HL-60 (cell line): ENCODE data around the gene SLC25A6.
"Not testable (repeated sequence)": the region's sequence is repeated elsewhere in the genome, so short reads cannot be mapped to it uniquely, and the experiment has no call there.

Experiments
- DNase-seq, 2 experiments: peaks; one replicate each; pipeline ENCODE4 v3.0.0-alpha.2; 2010 to 2020; ENCODE audit warnings: low read depth in 1 of 2, low spot score in 1 of 2
- H3K27ac ChIP-seq: fragments of 250-450 bp; sonication (Bioruptor Pico); replicated peaks from 2 replicates; pipeline ENCODE4 v1.5.1; 2020; ENCODE audit warnings: mild to moderate bottlenecking, moderate library complexity
- H3K27me3 ChIP-seq: fragments of 250-450 bp; sonication (Bioruptor Pico); 2 replicates; pipeline ENCODE4 v1.5.1; 2021; ENCODE audit warnings: mild to moderate bottlenecking, moderate library complexity; ENCODE audit not compliant: insufficient read depth, poor library complexity, severe bottlenecking
- H3K4me3 ChIP-seq: replicated peaks from 2 replicates; pipeline ENCODE4 v1.5.1; 2011; ENCODE audit warnings: mild to moderate bottlenecking, control low read depth, low read length; ENCODE audit not compliant: insufficient read depth
- GABPA ChIP-seq: IDR thresholded peaks from 2 replicates; pipeline ENCODE4 v1.6.1; 2012; ENCODE audit warnings: low read depth
- POLR2AphosphoS5 ChIP-seq: IDR thresholded peaks from 2 replicates; pipeline ENCODE4 v1.6.1; 2012; ENCODE audit warnings: low read depth
- SPI1 ChIP-seq: IDR thresholded peaks from 2 replicates; pipeline ENCODE4 v1.6.1; 2012; ENCODE audit warnings: low read depth, mild to moderate bottlenecking, borderline replicate concordance
- TF ChIP-seq, protein P1 (sequence below): IDR thresholded peaks from one replicate; pipeline ENCODE4 v1.5.1; 2011; ENCODE audit warnings: low read length, control low read depth, inconsistent platforms; ENCODE audit not compliant: insufficient read depth
- TF ChIP-seq, protein P2 (sequence below): IDR thresholded peaks from 2 replicates; pipeline ENCODE4 v1.6.1; 2012; ENCODE audit warnings: low read depth; ENCODE audit not compliant: insufficient replicate concordance

The SLC25A6 gene

DNA sequence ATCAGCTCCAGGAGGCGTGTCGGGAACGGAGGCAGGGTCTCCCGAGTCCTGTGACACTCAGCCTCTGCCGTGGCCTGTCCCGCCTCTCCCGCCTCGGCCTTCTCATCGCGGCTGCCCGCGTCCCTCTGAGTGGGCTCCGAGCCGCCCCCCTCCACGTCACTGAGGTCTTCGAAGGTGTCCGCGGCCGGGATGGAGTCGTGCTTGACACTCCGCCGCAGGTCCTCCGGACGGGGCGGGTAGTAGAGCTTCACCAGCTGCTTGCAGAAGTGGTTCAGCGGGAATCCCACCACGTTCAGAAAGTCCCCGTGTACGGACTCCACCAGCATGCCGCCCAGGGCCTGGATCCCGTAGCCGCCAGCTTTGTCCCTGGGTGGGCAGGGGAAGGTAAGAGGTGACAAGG lies 35.8 kb upstream of the SLC25A6 start:
- Histone ChIP-seq H3K4me3 (no peak overlapping the region), H3K27ac (no peak overlapping the region), H3K27me3 (no peaks in the 10 kb centered on the region)
- TF ChIP-seq SPI1 (no peak), GABPA (no peak), POLR2AphosphoS5 (no peak)
- TF ChIP-seq, protein P1, sequence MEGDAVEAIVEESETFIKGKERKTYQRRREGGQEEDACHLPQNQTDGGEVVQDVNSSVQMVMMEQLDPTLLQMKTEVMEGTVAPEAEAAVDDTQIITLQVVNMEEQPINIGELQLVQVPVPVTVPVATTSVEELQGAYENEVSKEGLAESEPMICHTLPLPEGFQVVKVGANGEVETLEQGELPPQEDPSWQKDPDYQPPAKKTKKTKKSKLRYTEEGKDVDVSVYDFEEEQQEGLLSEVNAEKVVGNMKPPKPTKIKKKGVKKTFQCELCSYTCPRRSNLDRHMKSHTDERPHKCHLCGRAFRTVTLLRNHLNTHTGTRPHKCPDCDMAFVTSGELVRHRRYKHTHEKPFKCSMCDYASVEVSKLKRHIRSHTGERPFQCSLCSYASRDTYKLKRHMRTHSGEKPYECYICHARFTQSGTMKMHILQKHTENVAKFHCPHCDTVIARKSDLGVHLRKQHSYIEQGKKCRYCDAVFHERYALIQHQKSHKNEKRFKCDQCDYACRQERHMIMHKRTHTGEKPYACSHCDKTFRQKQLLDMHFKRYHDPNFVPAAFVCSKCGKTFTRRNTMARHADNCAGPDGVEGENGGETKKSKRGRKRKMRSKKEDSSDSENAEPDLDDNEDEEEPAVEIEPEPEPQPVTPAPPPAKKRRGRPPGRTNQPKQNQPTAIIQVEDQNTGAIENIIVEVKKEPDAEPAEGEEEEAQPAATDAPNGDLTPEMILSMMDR = no peak
- TF ChIP-seq, protein P2, sequence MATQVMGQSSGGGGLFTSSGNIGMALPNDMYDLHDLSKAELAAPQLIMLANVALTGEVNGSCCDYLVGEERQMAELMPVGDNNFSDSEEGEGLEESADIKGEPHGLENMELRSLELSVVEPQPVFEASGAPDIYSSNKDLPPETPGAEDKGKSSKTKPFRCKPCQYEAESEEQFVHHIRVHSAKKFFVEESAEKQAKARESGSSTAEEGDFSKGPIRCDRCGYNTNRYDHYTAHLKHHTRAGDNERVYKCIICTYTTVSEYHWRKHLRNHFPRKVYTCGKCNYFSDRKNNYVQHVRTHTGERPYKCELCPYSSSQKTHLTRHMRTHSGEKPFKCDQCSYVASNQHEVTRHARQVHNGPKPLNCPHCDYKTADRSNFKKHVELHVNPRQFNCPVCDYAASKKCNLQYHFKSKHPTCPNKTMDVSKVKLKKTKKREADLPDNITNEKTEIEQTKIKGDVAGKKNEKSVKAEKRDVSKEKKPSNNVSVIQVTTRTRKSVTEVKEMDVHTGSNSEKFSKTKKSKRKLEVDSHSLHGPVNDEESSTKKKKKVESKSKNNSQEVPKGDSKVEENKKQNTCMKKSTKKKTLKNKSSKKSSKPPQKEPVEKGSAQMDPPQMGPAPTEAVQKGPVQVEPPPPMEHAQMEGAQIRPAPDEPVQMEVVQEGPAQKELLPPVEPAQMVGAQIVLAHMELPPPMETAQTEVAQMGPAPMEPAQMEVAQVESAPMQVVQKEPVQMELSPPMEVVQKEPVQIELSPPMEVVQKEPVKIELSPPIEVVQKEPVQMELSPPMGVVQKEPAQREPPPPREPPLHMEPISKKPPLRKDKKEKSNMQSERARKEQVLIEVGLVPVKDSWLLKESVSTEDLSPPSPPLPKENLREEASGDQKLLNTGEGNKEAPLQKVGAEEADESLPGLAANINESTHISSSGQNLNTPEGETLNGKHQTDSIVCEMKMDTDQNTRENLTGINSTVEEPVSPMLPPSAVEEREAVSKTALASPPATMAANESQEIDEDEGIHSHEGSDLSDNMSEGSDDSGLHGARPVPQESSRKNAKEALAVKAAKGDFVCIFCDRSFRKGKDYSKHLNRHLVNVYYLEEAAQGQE = no peak
- DNase-seq = no peak

DNA sequence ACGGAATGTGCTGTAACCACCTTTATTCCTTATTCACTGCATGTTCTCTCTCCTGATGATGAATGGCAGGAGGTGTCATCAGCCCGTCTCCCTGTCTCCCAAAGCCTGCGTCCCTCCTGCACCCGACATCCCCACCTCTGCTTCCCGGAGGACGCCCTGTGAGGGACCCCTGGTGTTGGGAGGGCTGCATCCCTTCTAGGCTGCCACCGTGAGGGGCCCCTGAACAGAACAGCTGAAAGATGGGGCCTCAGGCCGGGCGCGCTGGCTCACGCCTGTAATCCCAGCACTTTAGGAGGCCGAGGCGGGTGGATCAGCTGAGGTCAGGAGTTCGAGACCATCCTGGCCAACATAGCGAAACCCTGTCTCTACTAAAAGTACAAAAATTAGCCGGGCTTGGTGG lies 34.4 kb upstream of the SLC25A6 start:
- H3K27me3 ChIP-seq, DNase-seq, H3K27ac ChIP-seq, H3K4me3 ChIP-seq: not testable (repeated sequence)

DNA sequence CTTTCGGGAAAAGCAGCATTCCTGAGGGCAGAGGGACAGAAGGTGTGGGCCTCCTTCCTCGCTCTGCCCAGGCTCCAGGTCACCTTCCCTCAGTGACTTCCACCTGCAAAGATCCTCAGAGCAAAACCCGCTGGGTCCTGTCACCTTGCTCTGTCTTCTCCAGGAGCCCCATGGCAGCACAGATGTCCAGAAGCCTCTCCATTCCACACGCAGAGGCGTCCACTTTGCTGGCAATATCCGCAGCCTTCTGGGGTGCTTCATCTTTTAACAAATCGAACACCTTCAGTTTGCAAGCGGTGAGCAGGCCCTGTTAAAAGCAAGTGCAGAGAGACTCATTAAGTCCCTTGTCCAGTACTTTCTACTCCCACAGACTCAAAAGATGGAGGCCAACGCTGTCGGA lies 33.5 kb upstream of the SLC25A6 start:
- Histone ChIP-seq H3K27ac (no peak overlapping the region), H3K4me3 (no peak overlapping the region), H3K27me3 (no peaks in the 10 kb centered on the region)
- no peak for DNase-seq
- TF ChIP-seq, protein P2 = no peak
- TF ChIP-seq POLR2AphosphoS5 = no peak
- TF ChIP-seq, protein P1 = no peak
- no peak for TF ChIP-seq SPI1
- TF ChIP-seq GABPA = no peak

DNA sequence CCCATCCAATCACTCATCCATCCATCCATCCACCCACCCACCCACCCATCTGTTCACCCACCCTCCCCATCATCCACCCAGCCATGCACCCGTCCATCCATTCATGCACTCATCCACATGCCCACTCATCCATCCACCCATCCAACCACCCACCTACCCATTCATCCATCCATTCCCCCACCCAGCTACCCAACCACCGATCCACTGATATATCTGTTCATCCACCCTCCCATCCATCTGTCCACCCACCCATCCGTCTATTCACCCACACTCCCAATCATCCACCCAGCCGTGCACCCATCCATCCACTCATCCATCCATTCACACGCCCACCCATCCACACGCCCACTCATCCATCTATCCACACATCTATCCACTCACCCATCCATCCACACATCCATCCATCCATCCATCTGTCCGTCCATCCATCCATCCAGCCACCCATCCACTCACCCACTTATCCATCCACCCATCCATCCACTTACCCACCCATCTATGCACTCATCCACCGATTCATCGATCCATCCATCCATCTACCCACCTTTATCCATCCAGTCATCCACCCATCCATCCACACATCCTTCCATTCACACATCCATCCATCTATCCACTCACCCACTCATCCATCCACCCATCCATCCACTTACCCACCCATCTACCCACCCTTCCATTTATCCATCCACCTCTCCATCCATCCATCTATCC lies 32.4 kb upstream of the SLC25A6 start:
- H3K27me3 ChIP-seq = no peaks in the 10 kb centered on the region
- H3K4me3 ChIP-seq = no peak overlapping the region
- no peak for DNase-seq
- TF ChIP-seq, protein P1 = no peak
- TF ChIP-seq SPI1 (no peak), POLR2AphosphoS5 (no peak), GABPA (no peak)
- TF ChIP-seq, protein P2 = no peak
- no peak overlapping the region for H3K27ac ChIP-seq
